ENCODE data around the gene PYGO2. TPM values are rescaled to one million over a fixed set of nuclear protein-coding genes. Genes with fewer than 3 reads are reported as not detected.

PYGO2 gene
- total and polyA plus RNA-seq, 2 donors from 2014 or later: 26.9 to 32.8 TPM

DNA sequence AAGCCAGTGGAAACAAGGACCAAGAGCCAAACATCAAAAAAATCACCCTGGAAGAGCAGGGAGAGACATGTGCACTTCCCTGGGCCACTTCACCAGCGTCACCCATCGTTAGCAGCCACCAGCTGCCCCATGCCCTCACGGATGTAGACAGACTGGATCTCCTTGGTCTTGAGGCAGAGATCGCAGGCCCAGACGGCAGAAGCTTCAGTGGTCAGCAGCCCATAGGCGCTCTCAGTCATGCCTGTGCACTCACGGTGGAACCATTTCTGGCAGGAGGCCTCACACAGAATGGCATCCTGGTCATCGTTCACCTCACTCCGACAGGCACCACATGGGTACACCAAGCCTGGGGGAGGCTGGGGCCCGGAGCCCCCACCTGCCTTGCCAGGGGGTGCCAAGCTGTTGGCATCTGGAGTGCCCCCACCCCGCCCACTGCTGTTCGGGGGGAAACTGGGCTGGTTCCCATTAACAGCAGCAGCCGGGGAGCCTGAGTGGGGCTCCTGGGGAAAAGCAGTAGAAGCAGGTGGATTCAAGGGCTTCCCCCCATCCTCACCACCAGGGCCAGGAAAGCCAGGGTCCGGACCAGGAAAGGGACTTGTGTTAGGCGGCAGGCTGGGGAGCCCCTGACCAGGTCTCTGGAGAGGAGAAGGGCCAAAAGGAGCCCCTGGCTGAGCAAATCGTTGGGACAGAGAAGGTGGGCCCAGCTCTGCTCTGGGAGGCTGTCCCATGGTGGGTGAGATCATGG, 2.7 kb downstream of the PYGO2 start:
- Histone ChIP-seq H3K27me3 (ENCODE audit: control insufficient read depth, insufficient read depth, low read length) (no peaks in the 10 kb centered on the region), H3K4me3 (ENCODE audit: low read length in 3 of 3) (no peak overlapping the region), H3K27ac (ENCODE audit: low read depth in 2 of 2, low read length in 2 of 2) (no peak overlapping the region), H3K9ac (ENCODE audit: low read length in 3 of 3) (no peak overlapping the region), H3K36me3 (ENCODE audit: control insufficient read depth in 2 of 3, insufficient read depth in 3 of 3, low read length in 3 of 3) (peaks cover 0 to 7% (median 5%) of the 10 kb centered on the region in 3 donors), H3K9me3 (ENCODE audit: control insufficient read depth in 2 of 3, insufficient read depth in 1 of 3, low read length in 3 of 3) (no peaks in the 10 kb centered on the region), H3K4me1 (ENCODE audit: control insufficient read depth in 2 of 3, insufficient read depth in 2 of 3, low read depth in 1 of 3, low read length in 3 of 3) (peaks cover 4 to 28% (median 18%) of the 10 kb centered on the region in 3 donors)
- DNase-seq: peak in 2 of 5 donors; percentile 50 to 71
- intact Hi-C loops (cut with DNase I): no loop called here
- FAIRE-seq: no peak
- TF ChIP-seq, protein P1, sequence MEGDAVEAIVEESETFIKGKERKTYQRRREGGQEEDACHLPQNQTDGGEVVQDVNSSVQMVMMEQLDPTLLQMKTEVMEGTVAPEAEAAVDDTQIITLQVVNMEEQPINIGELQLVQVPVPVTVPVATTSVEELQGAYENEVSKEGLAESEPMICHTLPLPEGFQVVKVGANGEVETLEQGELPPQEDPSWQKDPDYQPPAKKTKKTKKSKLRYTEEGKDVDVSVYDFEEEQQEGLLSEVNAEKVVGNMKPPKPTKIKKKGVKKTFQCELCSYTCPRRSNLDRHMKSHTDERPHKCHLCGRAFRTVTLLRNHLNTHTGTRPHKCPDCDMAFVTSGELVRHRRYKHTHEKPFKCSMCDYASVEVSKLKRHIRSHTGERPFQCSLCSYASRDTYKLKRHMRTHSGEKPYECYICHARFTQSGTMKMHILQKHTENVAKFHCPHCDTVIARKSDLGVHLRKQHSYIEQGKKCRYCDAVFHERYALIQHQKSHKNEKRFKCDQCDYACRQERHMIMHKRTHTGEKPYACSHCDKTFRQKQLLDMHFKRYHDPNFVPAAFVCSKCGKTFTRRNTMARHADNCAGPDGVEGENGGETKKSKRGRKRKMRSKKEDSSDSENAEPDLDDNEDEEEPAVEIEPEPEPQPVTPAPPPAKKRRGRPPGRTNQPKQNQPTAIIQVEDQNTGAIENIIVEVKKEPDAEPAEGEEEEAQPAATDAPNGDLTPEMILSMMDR (IDR thresholded peaks at IDR 0.05; ENCODE audit: borderline replicate concordance, extremely low read depth, insufficient read depth): no peak

DNA sequence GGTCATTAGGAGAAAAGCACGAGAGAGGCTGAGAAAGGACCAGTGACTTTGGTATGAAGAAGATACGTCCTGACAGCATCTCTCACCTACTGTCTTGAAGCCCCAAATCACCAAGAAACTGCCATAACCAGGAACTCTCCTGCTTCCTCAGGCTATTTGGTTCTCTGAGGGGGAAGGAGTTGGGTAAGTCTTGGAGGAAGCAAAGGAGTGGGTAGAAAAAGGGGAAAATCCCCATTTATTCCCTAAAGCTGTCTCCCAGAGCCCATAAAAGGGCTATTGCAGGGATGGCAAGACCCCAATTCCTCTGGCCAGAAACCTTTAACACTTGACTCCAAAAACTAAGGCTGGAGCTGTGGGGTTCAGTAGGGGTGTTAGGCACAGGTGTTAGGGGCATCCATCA, 3.5 kb downstream of the PYGO2 start:
- DNase-seq (no peak), FAIRE-seq (no peak)
- Histone ChIP-seq H3K27ac (ENCODE audit: low read depth in 2 of 2, low read length in 2 of 2) (no peak overlapping the region), H3K9ac (ENCODE audit: low read length in 3 of 3) (no peak overlapping the region), H3K4me3 (ENCODE audit: low read length in 3 of 3) (no peak overlapping the region), H3K36me3 (ENCODE audit: control insufficient read depth in 2 of 3, insufficient read depth in 3 of 3, low read length in 3 of 3) (no peaks in the 10 kb centered on the region), H3K27me3 (ENCODE audit: control insufficient read depth, insufficient read depth, low read length) (no peaks in the 10 kb centered on the region), H3K9me3 (ENCODE audit: control insufficient read depth in 2 of 3, insufficient read depth in 1 of 3, low read length in 3 of 3) (no peaks in the 10 kb centered on the region), H3K4me1 (ENCODE audit: control insufficient read depth in 2 of 3, insufficient read depth in 2 of 3, low read depth in 1 of 3, low read length in 3 of 3) (peaks cover 4 to 36% (median 26%) of the 10 kb centered on the region in 3 donors)
- TF ChIP-seq, protein P1 (IDR thresholded peaks at IDR 0.05; ENCODE audit: borderline replicate concordance, extremely low read depth, insufficient read depth): no peak
- intact Hi-C loops (cut with DNase I): no loop called here

GRCh38 chr1:154957091-154957657, 4.4 kb downstream of the PYGO2 start:
- peak in 1 of 5 donors; percentile 41 for DNase-seq
- FAIRE-seq: no peak
- Histone ChIP-seq H3K9me3 (ENCODE audit: control insufficient read depth in 2 of 3, insufficient read depth in 1 of 3, low read length in 3 of 3) (no peaks in the 10 kb centered on the region), H3K27me3 (ENCODE audit: control insufficient read depth, insufficient read depth, low read length) (no peaks in the 10 kb centered on the region), H3K36me3 (ENCODE audit: control insufficient read depth in 2 of 3, insufficient read depth in 3 of 3, low read length in 3 of 3) (no peaks in the 10 kb centered on the region), H3K27ac (ENCODE audit: low read depth in 2 of 2, low read length in 2 of 2) (no peak overlapping the region), H3K4me3 (ENCODE audit: low read length in 3 of 3) (no peak overlapping the region), H3K9ac (ENCODE audit: low read length in 3 of 3) (no peak overlapping the region), H3K4me1 (ENCODE audit: control insufficient read depth in 2 of 3, insufficient read depth in 2 of 3, low read depth in 1 of 3, low read length in 3 of 3) (peaks cover 4 to 38% (median 26%) of the 10 kb centered on the region in 3 donors)
- TF ChIP-seq, protein P1 (IDR thresholded peaks at IDR 0.05; ENCODE audit: borderline replicate concordance, extremely low read depth, insufficient read depth): no peak
- intact Hi-C loops (cut with DNase I): no loop called here

Measured in kidney (tissue), 14 donors.